ENCODE measurements around the gene SP8.

- no peak for TF ChIP-seq POLR2AphosphoS5 (IDR thresholded peaks at IDR 0.05; ENCODE audit: borderline replicate concordance, low read depth, low read length)
- TF ChIP-seq EZH2 (IDR thresholded peaks at IDR 0.05): no peak
- TF ChIP-seq FOXP2 (optimal IDR thresholded peaks at IDR 0.05; ENCODE audit: control extremely low read depth, extremely low read length, insufficient read depth): no peak
Measured at GRCh38 chr7:20798694-20799121, 12.0 kb upstream of the SP8 start.
